Glutamatergic neuron (in vitro differentiated cells): Measurements from ENCODE around the gene MTMR1. TPM values are rescaled to one million over a fixed set of nuclear protein-coding genes. Genes with fewer than 3 reads are reported as not detected.

Experiments
- DNase-seq: peaks from one replicate; pipeline ENCODE4 v3.0.0; 2022
- H3K27ac Mint-ChIP-seq: one replicate; pipeline ENCODE4 v1.8.0; 2020; ENCODE audit warnings: mild to moderate bottlenecking, mixed read lengths, inconsistent platforms; ENCODE audit not compliant: unreplicated experiment
- H3K27me3 Mint-ChIP-seq: one replicate; pipeline ENCODE4 v1.8.0; 2020; ENCODE audit warnings: mild to moderate bottlenecking, moderate library complexity, mixed read lengths, inconsistent platforms; ENCODE audit not compliant: unreplicated experiment
- H3K36me3 Mint-ChIP-seq: one replicate; pipeline ENCODE4 v1.8.0; 2020; ENCODE audit warnings: mild to moderate bottlenecking, mixed read lengths, inconsistent platforms; ENCODE audit not compliant: unreplicated experiment
- H3K4me1 Mint-ChIP-seq: one replicate; pipeline ENCODE4 v1.8.0; 2020; ENCODE audit warnings: mild to moderate bottlenecking, low read depth, mixed read lengths, inconsistent platforms; ENCODE audit not compliant: unreplicated experiment
- H3K4me3 Mint-ChIP-seq: one replicate; pipeline ENCODE4 v1.8.0; 2020; ENCODE audit warnings: mild to moderate bottlenecking, mixed read lengths, inconsistent platforms; ENCODE audit not compliant: unreplicated experiment
- H3K9me3 Mint-ChIP-seq: one replicate; pipeline ENCODE4 v1.8.0; 2020; ENCODE audit warnings: mild to moderate bottlenecking, moderate library complexity, mixed read lengths, inconsistent platforms; ENCODE audit not compliant: unreplicated experiment
- CTCF ChIP-seq: fragments of 200-600 bp; sonication (generic); IDR thresholded peaks from one replicate; pipeline ENCODE4 v1.5.0; 2021; ENCODE audit not compliant: partially characterized antibody, unreplicated experiment
- total RNA-seq: library from RNA; stranded (reverse); fragmentation: NEBNext Ultra II Directional; extraction: Animal tissue kit (Norgen Biotek cat#: 25700); gene quantifications from one replicate; pipeline ENCODE4 v1.2.1, GENCODE V29; 2021; ENCODE audit not compliant: unreplicated experiment

The MTMR1 gene
- total RNA-seq, 1 donor from 2014 or later: 29.6 TPM

- no peaks in the 10 kb centered on the region for H3K36me3 Mint-ChIP-seq
- H3K9me3 Mint-ChIP-seq: peaks cover 2% of the 10 kb centered on the region
- H3K4me1 Mint-ChIP-seq: no peaks in the 10 kb centered on the region
- no peak overlapping the region for H3K27ac Mint-ChIP-seq
- no peak for TF ChIP-seq CTCF
- no peaks in the 10 kb centered on the region for H3K27me3 Mint-ChIP-seq
- no peak for DNase-seq
- H3K4me3 Mint-ChIP-seq: no peak overlapping the region
Measured at GRCh38 chrX:150762258-150763165, 69.3 kb downstream of the MTMR1 start.

GRCh38 chrX:150763303-150763797 lies 70.2 kb downstream of the MTMR1 start:
- H3K9me3 Mint-ChIP-seq: peaks cover 2% of the 10 kb centered on the region
- no peak overlapping the region for H3K27ac Mint-ChIP-seq
- no peak overlapping the region for H3K4me3 Mint-ChIP-seq
- no peaks in the 10 kb centered on the region for H3K4me1 Mint-ChIP-seq
- no peaks in the 10 kb centered on the region for H3K36me3 Mint-ChIP-seq
- no peak for TF ChIP-seq CTCF
- H3K27me3 Mint-ChIP-seq: no peaks in the 10 kb centered on the region
- no peak for DNase-seq

GRCh38 chrX:150763810-150764209 lies 70.6 kb downstream of the MTMR1 start:
- TF ChIP-seq CTCF: no peak
- no peaks in the 10 kb centered on the region for H3K36me3 Mint-ChIP-seq
- H3K4me1 Mint-ChIP-seq: no peaks in the 10 kb centered on the region
- no peaks in the 10 kb centered on the region for H3K27me3 Mint-ChIP-seq
- H3K9me3 Mint-ChIP-seq: peaks cover 2% of the 10 kb centered on the region
- no peak for DNase-seq
- H3K27ac Mint-ChIP-seq: no peak overlapping the region
- H3K4me3 Mint-ChIP-seq: no peak overlapping the region

GRCh38 chrX:150765237-150765636 lies 72.0 kb downstream of the MTMR1 start:
- H3K36me3 Mint-ChIP-seq: no peaks in the 10 kb centered on the region
- TF ChIP-seq CTCF: no peak
- DNase-seq: no peak
- H3K27me3 Mint-ChIP-seq: no peaks in the 10 kb centered on the region
- H3K4me3 Mint-ChIP-seq: no peak overlapping the region
- no peak overlapping the region for H3K27ac Mint-ChIP-seq
- H3K4me1 Mint-ChIP-seq: no peaks in the 10 kb centered on the region
- no peaks in the 10 kb centered on the region for H3K9me3 Mint-ChIP-seq

- TF ChIP-seq CTCF: no peak
- no peaks in the 10 kb centered on the region for H3K4me1 Mint-ChIP-seq
- no peaks in the 10 kb centered on the region for H3K27me3 Mint-ChIP-seq
- no peaks in the 10 kb centered on the region for H3K9me3 Mint-ChIP-seq
- H3K4me3 Mint-ChIP-seq: no peak overlapping the region
- no peaks in the 10 kb centered on the region for H3K36me3 Mint-ChIP-seq
- no peak overlapping the region for H3K27ac Mint-ChIP-seq
- no peak for DNase-seq
Measured at GRCh38 chrX:150765782-150766350, 72.7 kb downstream of the MTMR1 start.
